Breast epithelium (tissue), 4 donors: ENCODE data around the gene PLPP1. TPM values are rescaled to one million over a fixed set of nuclear protein-coding genes. Genes with fewer than 3 reads are reported as not detected.

Source experiments
- DNase-seq, 2 donors: peaks; one replicate each; pipeline ENCODE4 v3.0.0-alpha.2; 2019; ENCODE audit warnings: low spot score in 2 of 2
- H3K27ac ChIP-seq, 2 donors: fragments of 200-600 bp; sonication (generic) in 1 of 2; one replicate each; pipeline ENCODE4 v1.5.1; 2016 to 2019; ENCODE audit warnings: mild to moderate bottlenecking in 1 of 2
- H3K27me3 ChIP-seq, 2 donors: fragments of 200-600 bp; sonication (generic) in 1 of 2; one replicate each; pipeline versions ENCODE4 v1.5.1 to v1.6.0; 2017 to 2019; ENCODE audit warnings: control low read depth in 1 of 2, mild to moderate bottlenecking in 1 of 2
- H3K36me3 ChIP-seq: fragments of 200-600 bp; one replicate; pipeline ENCODE4 v1.5.1; 2019
- H3K4me1 ChIP-seq, 2 donors: fragments of 200-600 bp; sonication (generic); one replicate each; pipeline ENCODE4 v1.5.1; 2016 to 2019; ENCODE audit warnings: control low read depth in 1 of 2
- H3K4me3 ChIP-seq, 3 donors: fragments of 200-600 bp; sonication (generic); 1 replicate in 2 of 3; 2 replicates in 1 of 3; pipeline ENCODE4 v1.5.1; 2016 to 2019; ENCODE audit warnings: mild to moderate bottlenecking in 3 of 3, moderate library complexity in 2 of 3
- H3K9me3 ChIP-seq, 2 donors: fragments of 200-600 bp; sonication (generic) in 1 of 2; one replicate each; pipeline ENCODE4 v1.5.1; 2016 to 2019; ENCODE audit warnings: control low read depth in 1 of 2
- CTCF ChIP-seq, 3 donors: fragments of 450-650 bp; IDR thresholded peaks; one replicate each; pipeline ENCODE4 v1.5.1; 2016 to 2017; ENCODE audit warnings: antibody characterized with exemption in 3 of 3, mild to moderate bottlenecking in 3 of 3, moderate library complexity in 3 of 3
- POLR2A ChIP-seq: fragments of 450-650 bp; IDR thresholded peaks from one replicate; pipeline ENCODE4 v1.6.1; 2016; ENCODE audit warnings: antibody characterized with exemption, mild to moderate bottlenecking, moderate library complexity
- POLR2AphosphoS5 ChIP-seq, 3 donors: sonication (generic); formaldehyde crosslinking; IDR thresholded peaks; one replicate each; pipeline ENCODE4 v1.6.1; 2017; ENCODE audit warnings: antibody characterized with exemption in 3 of 3
- intact Hi-C: fragments of 100-400 bp; cut with DNase I; formaldehyde crosslinking; loops from one replicate; pipeline ENCODE4 v1.15.1; 2023; ENCODE audit warnings: low total_unique reads
- total RNA-seq, 3 donors: library from RNA; depleted of rRNA; stranded (reverse); fragments of >200 nt; gene quantifications; one replicate each; pipeline ENCODE4 v1.1.0, GENCODE V29; 2016

Gene PLPP1
- total RNA-seq, 3 donors from 2014 or later = 177 to 339 (median 237) TPM

- Histone ChIP-seq H3K4me1 (no peaks in the 10 kb centered on the region), H3K4me3 (peak overlapping the region in 1 of 3 donors; percentile 29), H3K27me3 (no peaks in the 10 kb centered on the region), H3K9me3 (no peaks in the 10 kb centered on the region), H3K36me3 (no peaks in the 10 kb centered on the region), H3K27ac (peak overlapping the region in 1 of 2 donors; percentile 68)
- no peak for DNase-seq
- intact Hi-C loops = loop anchor here (10.0 kb wide), 1 partner anchor 64 kb away; no protein-coding TSS in a partner anchor
- TF ChIP-seq POLR2A (no peak), POLR2AphosphoS5 (IDR thresholded peaks at IDR 0.05) (no peak), CTCF (IDR thresholded peaks at IDR 0.05) (no peak)
Observed at GRCh38 chr5:55530669-55531068, 4.1 kb downstream of the PLPP1 start.

DNA sequence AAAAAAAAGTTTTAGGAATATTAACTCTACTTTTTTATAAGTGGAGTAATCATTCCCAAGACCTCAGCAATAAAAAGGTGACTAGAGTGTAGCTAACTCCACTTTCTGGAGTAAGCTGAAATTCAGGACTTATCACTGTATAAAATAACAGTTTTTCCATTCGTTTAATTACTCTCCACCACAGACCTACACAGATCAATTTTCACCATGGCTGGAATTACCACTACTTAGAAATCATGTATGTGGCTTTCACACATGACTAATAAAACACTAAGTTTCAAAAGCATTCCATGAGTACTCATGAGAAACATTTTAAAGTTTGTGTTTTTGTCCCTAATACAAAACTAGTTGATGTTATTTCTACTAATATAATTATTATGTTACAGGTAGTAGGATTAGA is 9.9 kb downstream of the PLPP1 start:
- no peaks in the 10 kb centered on the region for H3K27me3 ChIP-seq
- no peaks in the 10 kb centered on the region for H3K36me3 ChIP-seq
- H3K4me3 ChIP-seq = no peak overlapping the region
- DNase-seq = no peak
- H3K9me3 ChIP-seq = no peaks in the 10 kb centered on the region
- intact Hi-C loops = no loop called here
- H3K4me1 ChIP-seq = no peaks in the 10 kb centered on the region
- H3K27ac ChIP-seq = no peak overlapping the region
- TF ChIP-seq POLR2AphosphoS5 (IDR thresholded peaks at IDR 0.05) (no peak), POLR2A (no peak), CTCF (IDR thresholded peaks at IDR 0.05) (no peak)

DNA sequence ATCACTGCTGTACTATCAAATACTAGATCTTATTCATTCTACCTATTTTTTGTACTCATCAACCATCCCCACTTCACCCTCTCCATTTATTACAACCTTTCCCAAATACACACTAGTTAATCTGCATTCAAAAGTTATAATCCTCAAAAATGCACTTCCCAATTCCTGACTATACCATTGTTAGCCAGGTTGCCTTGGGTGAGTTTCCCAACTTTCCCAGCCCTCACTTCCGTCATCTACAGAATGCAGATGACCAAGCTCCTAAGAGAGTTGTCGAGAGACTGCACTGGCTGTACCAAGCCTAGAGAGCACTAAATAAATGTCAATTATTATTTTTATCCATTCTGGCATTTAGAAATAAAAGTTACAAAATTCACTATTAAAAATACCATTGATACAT is 11.5 kb downstream of the PLPP1 start:
- no peak overlapping the region for H3K4me3 ChIP-seq
- no peaks in the 10 kb centered on the region for H3K36me3 ChIP-seq
- H3K9me3 ChIP-seq = no peaks in the 10 kb centered on the region
- no peaks in the 10 kb centered on the region for H3K27me3 ChIP-seq
- H3K27ac ChIP-seq = no peak overlapping the region
- intact Hi-C loops = no loop called here
- no peaks in the 10 kb centered on the region for H3K4me1 ChIP-seq
- TF ChIP-seq POLR2A = no peak
- no peak for TF ChIP-seq CTCF (IDR thresholded peaks at IDR 0.05)
- DNase-seq = no peak

GRCh38 chr5:55521881-55522280 is 12.9 kb downstream of the PLPP1 start:
- no peak for TF ChIP-seq POLR2A
- no peak for TF ChIP-seq CTCF (IDR thresholded peaks at IDR 0.05)
- TF ChIP-seq POLR2AphosphoS5 (IDR thresholded peaks at IDR 0.05) = no peak
- H3K27me3 ChIP-seq = no peaks in the 10 kb centered on the region
- H3K4me3 ChIP-seq = no peak overlapping the region
- DNase-seq = no peak
- H3K27ac ChIP-seq = peak overlapping the region in 1 of 2 donors; percentile 10
- H3K9me3 ChIP-seq = no peaks in the 10 kb centered on the region
- H3K36me3 ChIP-seq = no peaks in the 10 kb centered on the region
- H3K4me1 ChIP-seq = no peaks in the 10 kb centered on the region
- intact Hi-C loops = no loop called here

DNA sequence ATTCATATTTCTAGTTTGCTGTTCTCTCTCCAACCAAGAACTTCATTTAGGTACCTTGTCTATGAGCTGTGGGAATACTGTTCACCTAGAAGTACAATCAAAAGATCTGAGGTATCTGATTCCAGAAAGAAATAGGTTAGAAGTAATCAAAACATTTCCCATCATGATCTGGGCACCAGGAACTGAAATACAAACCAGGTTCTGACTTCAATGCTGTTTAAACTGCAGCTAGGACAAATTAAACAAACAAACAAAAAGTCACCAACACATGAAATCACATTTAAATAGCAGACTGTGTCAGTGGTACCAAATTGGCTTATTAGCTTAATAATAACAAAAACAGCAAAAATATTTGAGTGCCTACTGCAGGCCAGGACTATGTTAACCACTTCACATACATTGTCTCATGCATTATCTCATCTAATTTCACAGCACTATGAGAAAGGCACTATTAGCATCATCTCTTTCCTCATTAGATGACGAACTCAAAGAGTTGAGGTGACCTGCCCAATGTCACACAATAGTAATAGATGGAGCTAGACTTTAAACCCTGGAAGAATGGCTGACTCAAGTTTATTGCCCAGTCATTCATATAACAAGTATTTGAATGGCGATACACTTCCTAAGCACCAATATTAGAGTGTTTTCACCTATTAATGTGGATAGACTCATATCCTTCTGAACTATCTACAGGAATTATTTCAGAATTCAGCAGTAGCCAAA is 14.5 kb downstream of the PLPP1 start:
- no peaks in the 10 kb centered on the region for H3K4me1 ChIP-seq
- intact Hi-C loops = no loop called here

More for the DNA sequence above, 14.5 kb downstream of the PLPP1 start:
- no peaks in the 10 kb centered on the region for H3K27me3 ChIP-seq
- no peak overlapping the region for H3K27ac ChIP-seq
- no peak overlapping the region for H3K4me3 ChIP-seq
- TF ChIP-seq POLR2AphosphoS5 (IDR thresholded peaks at IDR 0.05) (no peak), POLR2A (no peak), CTCF (IDR thresholded peaks at IDR 0.05) (no peak)
- H3K36me3 ChIP-seq = no peaks in the 10 kb centered on the region
- H3K9me3 ChIP-seq = no peaks in the 10 kb centered on the region
- DNase-seq = no peak
